ENCODE results near the gene CBARP. TPM values are rescaled to one million over a fixed set of nuclear protein-coding genes. Genes with fewer than 3 reads are reported as not detected.

The CBARP gene
- total RNA-seq, 2 donors from 2014 or later = 1.6 to 3.8 TPM

DNA sequence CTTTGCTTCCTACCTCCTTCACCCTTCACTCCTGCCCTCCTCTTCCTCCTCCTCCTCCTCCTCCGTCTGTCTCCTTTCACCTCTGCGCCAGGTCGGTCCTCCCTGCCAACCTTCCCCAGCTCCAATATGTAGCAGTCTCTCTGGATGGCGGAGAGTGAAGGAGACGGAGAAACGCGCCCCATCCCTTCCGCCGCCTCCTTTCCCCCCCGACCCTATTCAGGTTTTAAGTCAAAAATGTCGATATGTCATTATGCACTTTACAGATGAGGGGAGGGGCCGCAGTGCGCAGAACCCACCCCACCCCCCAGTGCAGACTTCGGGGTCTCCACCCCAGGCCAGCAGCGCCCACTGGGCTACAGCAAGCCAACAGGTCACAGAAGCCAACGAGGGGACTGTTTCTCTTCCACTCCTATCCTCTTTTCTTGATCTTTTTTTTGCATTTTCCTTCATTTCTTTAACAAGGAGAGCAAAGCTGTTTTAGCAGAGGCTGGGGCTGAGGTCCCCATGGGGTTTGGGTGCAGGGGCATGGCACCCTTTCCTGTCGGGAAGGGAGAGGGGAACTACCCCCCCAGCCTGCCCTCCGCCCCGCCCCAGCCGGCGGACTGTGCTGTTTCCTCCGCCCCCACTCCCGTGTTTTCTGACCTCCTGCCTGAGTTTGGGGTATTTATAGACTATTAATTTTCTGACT, 19.8 kb upstream of the CBARP start:
- intact Hi-C loops (cut with DNase I) = no loop called here
- no peak for DNase-seq
- no peak for ATAC-seq

- intact Hi-C loops (cut with DNase I) = no loop called here
- ATAC-seq (no peak), DNase-seq (no peak)
Measured at GRCh38 chr19:1256646-1257474, 19.1 kb upstream of the CBARP start.

- DNase-seq (no peak), ATAC-seq (no peak)
- intact Hi-C loops (cut with DNase I) = no loop called here
Measured at GRCh38 chr19:1255186-1256161, 17.7 kb upstream of the CBARP start.

DNA sequence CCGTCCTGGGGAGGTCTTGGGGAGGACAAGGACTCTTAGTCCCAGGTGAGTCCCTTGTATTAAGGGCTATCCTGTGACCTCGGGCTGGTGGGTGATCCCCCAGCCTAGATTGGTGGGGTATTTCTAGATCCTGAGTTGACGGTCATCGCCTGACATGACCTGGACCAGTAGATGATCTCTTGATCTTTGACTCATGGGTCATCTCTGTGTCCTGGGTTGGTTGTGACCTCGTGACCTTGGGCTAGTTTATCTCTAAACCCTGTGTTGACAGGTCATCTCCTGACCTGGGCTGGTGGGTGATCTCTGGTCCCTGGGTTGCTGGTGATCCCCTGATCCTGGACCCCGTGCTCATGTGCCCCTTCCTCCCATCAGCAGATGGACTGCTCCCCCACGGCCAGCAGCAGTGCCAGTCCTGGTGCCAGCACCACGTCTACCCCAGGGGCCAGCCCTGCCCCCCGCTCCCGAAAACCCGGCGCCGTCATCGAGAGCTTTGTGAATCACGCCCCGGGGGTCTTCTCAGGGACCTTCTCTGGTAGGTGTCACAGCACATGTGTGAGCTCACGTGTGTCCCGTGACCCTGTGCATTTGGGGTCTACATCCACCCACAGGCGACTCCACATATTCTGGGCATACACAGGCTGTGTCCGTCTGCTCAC, 16.9 kb upstream of the CBARP start:
- DNase-seq (no peak), ATAC-seq (no peak)
- intact Hi-C loops (cut with DNase I) = no loop called here

DNA sequence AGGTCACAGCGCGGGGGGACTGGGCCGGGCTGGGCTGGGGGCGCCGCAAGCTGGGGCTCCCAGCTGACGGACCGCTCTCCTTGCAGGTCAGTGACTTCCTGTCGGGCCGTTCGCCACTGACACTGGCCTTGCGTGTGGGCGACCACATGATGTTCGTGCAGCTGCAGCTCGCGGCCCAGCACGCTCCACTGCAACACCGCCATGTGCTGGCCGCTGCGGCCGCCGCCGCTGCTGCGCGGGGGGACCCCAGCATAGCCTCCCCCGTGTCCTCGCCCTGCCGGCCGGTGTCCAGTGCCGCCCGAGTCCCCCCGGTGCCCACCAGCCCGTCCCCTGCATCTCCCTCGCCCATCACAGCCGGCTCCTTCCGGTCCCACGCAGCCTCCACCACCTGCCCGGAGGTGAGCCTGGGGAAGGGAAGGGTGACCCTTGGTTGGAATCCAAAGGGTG, 16.3 kb upstream of the CBARP start:
- intact Hi-C loops (cut with DNase I) = no loop called here
- ATAC-seq = no peak
- no peak for DNase-seq

DNA sequence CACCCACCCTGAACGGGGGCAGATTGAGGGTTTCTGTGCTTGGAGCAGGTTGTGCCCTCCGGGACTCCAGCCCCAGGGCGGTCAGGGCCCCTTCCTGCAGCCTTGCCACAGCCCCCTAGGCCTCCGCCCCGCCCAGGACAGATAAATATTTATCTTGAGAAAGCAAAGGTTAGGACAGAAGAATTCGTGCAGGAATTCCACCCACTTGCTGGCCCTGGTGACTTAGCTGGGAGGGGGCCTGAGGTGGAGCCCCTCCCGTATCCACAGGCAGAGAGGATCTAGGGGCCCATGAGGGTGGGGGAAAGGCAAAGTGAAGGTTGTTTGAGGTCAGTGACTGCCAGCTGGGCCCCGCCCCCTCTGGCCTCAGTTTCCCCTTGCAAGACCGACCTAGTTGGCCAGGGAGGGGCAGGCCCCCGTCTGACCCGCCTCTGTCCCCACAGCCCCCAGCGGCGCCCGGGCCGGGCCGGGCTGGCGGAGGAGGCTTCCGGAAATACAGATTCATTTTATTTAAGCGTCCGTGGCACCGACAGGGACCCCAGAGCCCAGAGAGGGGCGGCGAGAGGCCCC, 15.8 kb upstream of the CBARP start:
- ATAC-seq = no peak
- intact Hi-C loops (cut with DNase I) = no loop called here
- no peak for DNase-seq

DNA sequence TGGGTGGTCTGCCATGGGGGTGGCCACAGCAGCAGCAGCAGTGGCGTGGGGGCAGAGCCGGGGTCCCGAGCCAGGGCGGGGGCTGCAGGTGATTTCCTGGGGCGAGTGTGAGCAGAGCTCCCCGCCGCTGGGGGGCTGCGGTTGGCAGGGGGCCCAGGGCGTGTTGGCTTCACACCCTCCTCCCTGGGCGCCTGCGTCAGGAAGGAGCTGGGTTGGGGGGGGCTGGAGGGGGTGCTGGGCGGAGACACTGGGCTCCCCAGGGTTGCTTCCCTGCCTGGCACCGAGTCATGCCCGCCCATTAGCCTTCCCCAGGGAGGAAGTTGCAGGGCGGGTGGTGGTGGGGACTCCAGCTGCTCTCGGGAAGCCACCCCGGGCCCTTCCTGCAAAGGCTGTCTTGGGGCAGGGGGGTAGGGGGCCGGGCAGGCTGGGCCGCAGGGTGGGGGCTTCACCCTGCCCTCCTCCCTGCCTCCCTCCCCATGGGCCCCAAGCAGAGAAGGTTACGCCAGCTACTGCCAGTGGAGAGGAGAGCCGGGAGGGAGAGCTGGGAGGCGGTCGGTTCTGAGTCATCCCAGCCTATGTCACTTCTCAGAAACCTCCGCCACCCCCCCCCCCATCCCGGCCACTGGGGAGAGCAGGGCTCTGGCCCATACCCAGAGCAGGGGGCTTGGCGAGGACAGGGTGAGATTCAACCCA, 15.2 kb upstream of the CBARP start:
- ATAC-seq (peak; percentile 34 to 58), DNase-seq (peak; percentile 94)
- intact Hi-C loops (cut with DNase I) = no loop called here

DNA sequence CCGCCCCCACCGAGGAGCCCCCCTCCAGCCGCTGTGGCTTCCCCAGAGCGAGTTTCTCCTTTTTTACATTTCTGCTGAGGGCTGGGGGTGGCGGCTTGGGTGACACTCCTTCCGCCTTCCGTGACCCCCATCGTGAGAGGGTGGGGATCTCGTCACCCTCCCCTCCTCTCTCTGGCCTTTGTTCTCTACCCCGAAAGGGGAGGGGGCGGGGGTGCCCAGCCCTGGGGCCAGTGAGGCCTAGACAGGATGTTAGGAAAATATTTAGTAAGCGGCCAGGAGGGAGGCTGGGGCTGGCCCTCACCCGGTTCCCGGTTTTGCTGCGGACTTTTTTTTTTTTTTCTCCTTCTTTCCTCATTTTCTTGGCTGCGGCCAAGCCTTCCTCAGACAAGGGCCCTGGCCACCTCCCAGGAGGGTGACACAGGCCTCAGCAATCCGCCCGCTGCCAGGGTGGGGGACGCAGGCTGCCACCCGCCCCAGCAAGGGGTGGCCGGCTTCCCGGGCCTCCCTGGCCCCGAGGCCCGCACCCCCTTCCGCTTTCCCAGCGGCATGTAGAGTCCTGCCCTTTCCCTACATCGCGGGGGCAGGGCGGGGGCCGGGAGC, 14.5 kb upstream of the CBARP start:
- DNase-seq (peak; percentile 95), ATAC-seq (peak; percentile 39 to 41)
- intact Hi-C loops (cut with DNase I) = no loop called here

GRCh38 chr19:1251330-1252220, 13.8 kb upstream of the CBARP start:
- ATAC-seq = peak in 1 of 2 donors; percentile 1
- intact Hi-C loops (cut with DNase I) = no loop called here
- DNase-seq = peak; percentile 81

GRCh38 chr19:1250437-1251260, 12.8 kb upstream of the CBARP start:
- intact Hi-C loops (cut with DNase I) = no loop called here

GRCh38 chr19:1249990-1250436, 12.2 kb upstream of the CBARP start:
- DNase-seq = no peak
- intact Hi-C loops (cut with DNase I) = no loop called here
- ATAC-seq = no peak

More at GRCh38 chr19:1250437-1251260, 12.8 kb upstream of the CBARP start:
- ATAC-seq = no peak
- peak; percentile 72 for DNase-seq

GRCh38 chr19:1249298-1249989, 11.6 kb upstream of the CBARP start:
- peak; percentile 5 to 31 for ATAC-seq
- DNase-seq = peak; percentile 94
- intact Hi-C loops (cut with DNase I) = no loop called here

DNA sequence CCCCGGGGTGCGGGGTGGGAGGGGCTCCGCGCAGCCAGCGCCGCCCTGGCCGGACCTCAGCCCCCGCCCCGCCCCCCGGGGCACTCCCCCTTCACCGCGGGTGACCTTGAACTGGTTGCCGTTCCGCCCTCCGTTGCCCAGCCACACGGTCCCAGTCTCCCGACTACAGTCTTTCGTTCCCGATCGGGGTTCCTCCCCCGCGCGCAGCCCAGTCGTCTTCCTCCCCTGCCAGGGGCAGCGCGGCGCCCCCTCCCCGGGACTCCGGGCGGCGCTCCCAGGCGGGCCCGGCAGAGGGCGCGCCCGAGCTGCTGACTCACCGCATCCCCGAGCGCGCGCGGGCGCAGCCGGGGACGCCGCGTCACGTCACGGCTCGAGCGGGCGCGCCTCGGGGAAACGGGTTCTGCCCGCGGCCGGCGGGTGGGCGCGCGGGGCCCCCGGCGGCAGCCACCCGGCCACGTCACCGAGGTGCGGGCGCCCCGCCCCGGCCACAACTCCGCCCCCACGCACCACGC, 11.0 kb upstream of the CBARP start:
- intact Hi-C loops (cut with DNase I) = no loop called here
- DNase-seq (peak; percentile 90), ATAC-seq (peak; percentile 7 to 10)

DNA sequence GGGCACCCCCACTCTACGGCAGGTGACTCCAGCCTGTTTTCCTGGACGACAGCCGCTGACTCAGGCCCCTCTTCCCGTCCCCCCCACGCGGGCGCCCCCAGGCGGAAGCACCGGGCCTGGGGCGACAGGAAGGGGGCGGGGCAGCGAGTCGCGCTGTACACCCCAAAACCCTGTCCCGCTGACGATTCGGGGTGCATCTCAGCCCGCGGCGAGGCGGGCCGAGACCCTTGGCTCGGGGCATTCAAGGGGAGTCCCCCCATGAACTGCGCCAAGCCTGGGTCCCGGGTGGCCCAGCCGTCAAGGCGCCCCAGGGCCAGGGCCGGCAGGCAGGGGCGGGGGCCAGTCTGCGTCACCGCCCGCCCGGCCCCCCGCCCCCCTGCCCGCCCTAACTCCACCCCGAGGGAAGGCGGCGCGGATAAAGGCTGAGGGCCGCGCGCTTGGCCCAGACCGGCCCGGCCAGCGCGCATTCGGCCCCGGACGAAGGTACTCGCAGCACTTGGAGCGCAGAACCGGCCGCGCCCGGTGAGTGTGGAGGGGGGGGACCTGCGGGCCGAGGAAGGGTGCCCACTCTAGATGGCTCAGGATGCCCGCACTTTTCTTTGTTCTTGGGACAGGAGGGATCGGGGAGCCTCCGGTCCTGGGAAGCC, 10.5 kb upstream of the CBARP start, which contains the start of gene MIDN:
MIDN (plus strand) TSS at position 445 of the 647 bp plus-strand sequence. CDS start 1,714 bp downstream, outside the sequence.
- peak; percentile 33 to 35 for ATAC-seq
- intact Hi-C loops (cut with DNase I) = no loop called here
- DNase-seq = peak; percentile 90

Measured in left cardiac atrium (tissue), 4 donors.